NT2/D1 (cell line): ENCODE results near the gene LSM14A.

Experiments used
- DNase-seq: peaks from one replicate; pipeline ENCODE4 v3.0.0-alpha.2; 2011; ENCODE audit warnings: low read depth, low spot score
- H3K27me3 ChIP-seq: 2 replicates; pipeline ENCODE4 v1.6.0; 2011; ENCODE audit warnings: mild to moderate bottlenecking; ENCODE audit not compliant: insufficient read length, insufficient read depth
- H3K36me3 ChIP-seq: 2 replicates; pipeline ENCODE4 v1.6.1; 2011; ENCODE audit warnings: mild to moderate bottlenecking, low read length, mixed read lengths; ENCODE audit not compliant: insufficient read depth, insufficient read length
- H3K4me1 ChIP-seq: 2 replicates; pipeline ENCODE4 v1.5.1; 2011; ENCODE audit not compliant: insufficient read depth, insufficient read length
- H3K4me3 ChIP-seq: 2 replicates; pipeline ENCODE4 v1.5.1; 2011; ENCODE audit warnings: low read depth; ENCODE audit not compliant: insufficient read length
- H3K9ac ChIP-seq: 2 replicates; pipeline ENCODE4 v1.6.0; 2011; ENCODE audit warnings: low read depth; ENCODE audit not compliant: insufficient read length
- H3K9me3 ChIP-seq: 2 replicates; pipeline ENCODE4 v1.5.1; 2011; ENCODE audit warnings: mild to moderate bottlenecking, low read length; ENCODE audit not compliant: insufficient read depth
- SUZ12 ChIP-seq: IDR thresholded peaks from 2 replicates; pipeline ENCODE4 v1.6.1; 2011; ENCODE audit not compliant: insufficient read length, insufficient read depth; ENCODE audit errors: extremely low read depth
- YY1 ChIP-seq: IDR thresholded peaks from 2 replicates; pipeline ENCODE4 v1.6.1; 2011; ENCODE audit not compliant: insufficient read length, insufficient read depth
- ZNF274 ChIP-seq: IDR thresholded peaks from 2 replicates; pipeline ENCODE4 v1.6.1; 2011; ENCODE audit warnings: mild to moderate bottlenecking, low read depth, low read length

LSM14A gene

GRCh38 chr19:34275705-34276104, 103.4 kb downstream of the LSM14A start:
- Histone ChIP-seq H3K9me3 (no peaks in the 10 kb centered on the region), H3K27me3 (no peaks in the 10 kb centered on the region), H3K4me3 (no peak overlapping the region), H3K9ac (no peak overlapping the region), H3K4me1 (no peaks in the 10 kb centered on the region), H3K36me3 (no peaks in the 10 kb centered on the region)
- no peak for DNase-seq
- TF ChIP-seq SUZ12 (no peak), ZNF274 (no peak), YY1 (no peak)

DNA sequence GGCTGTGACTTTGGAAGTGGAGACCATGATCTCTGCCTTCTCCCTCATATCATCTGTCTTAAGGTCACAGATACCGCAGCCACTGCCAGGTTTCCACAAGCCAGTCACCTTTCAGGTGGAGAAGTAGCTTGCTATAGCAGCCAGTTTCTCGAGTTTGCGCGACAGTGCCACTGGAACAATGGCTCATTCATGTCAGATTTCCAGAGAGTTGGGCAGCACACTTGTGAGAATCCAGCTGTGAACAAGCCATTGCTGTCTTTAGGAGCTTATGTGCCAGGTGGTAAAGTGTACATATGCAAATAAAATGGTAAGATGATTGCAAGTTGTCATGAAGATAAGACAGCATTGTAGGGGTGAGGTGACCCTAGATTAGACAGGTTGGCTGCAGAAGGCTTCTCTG, 104.3 kb downstream of the LSM14A start:
- no peak for TF ChIP-seq ZNF274
- TF ChIP-seq YY1: no peak
- no peak for TF ChIP-seq SUZ12
- DNase-seq: no peak
- Histone ChIP-seq H3K4me3 (no peak overlapping the region), H3K9me3 (no peaks in the 10 kb centered on the region), H3K27me3 (no peaks in the 10 kb centered on the region), H3K36me3 (no peaks in the 10 kb centered on the region), H3K4me1 (no peaks in the 10 kb centered on the region), H3K9ac (no peak overlapping the region)

DNA sequence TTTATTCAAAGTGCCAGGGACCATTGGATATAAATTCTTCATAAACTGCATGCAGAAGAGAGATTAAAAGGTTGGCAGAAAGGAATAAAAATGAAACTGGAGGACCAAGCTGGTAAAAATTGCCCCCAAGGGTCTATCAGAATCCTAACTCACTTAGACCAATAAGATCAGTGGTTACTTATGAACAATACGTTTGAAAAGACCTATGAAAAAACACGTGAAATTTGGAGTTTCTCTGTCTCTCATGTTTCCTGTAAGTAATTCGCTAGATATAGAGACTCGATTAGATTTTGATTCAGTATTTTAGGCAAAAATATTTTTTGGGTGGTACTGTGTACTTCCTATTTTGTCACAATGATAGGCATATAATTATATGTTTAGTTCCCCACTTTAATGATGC, 104.9 kb downstream of the LSM14A start:
- Histone ChIP-seq H3K9me3 (no peaks in the 10 kb centered on the region), H3K9ac (no peak overlapping the region), H3K4me3 (no peak overlapping the region), H3K27me3 (no peaks in the 10 kb centered on the region), H3K4me1 (no peaks in the 10 kb centered on the region), H3K36me3 (no peaks in the 10 kb centered on the region)
- no peak for TF ChIP-seq SUZ12
- no peak for DNase-seq

GRCh38 chr19:34278783-34279182, 106.5 kb downstream of the LSM14A start:
- no peak overlapping the region for H3K9ac ChIP-seq
- no peaks in the 10 kb centered on the region for H3K36me3 ChIP-seq
- no peaks in the 10 kb centered on the region for H3K4me1 ChIP-seq
- no peak for TF ChIP-seq YY1
- no peak for TF ChIP-seq SUZ12
- no peak for TF ChIP-seq ZNF274
- H3K9me3 ChIP-seq: no peaks in the 10 kb centered on the region
- no peaks in the 10 kb centered on the region for H3K27me3 ChIP-seq
- no peak overlapping the region for H3K4me3 ChIP-seq
- no peak for DNase-seq
